Muscle layer of duodenum (tissue), 2 donors: Measurements from ENCODE around the gene NUDCD3.

Source experiments
- H3K27ac ChIP-seq: one replicate; pipeline ENCODE4 v1.7.0; 2013; ENCODE audit warnings: mild to moderate bottlenecking, low read length
- H3K27me3 ChIP-seq: one replicate; pipeline ENCODE4 v1.7.0; 2013; ENCODE audit warnings: low read depth, mild to moderate bottlenecking, control low read depth, low read length
- H3K36me3 ChIP-seq, 2 donors: one replicate each; pipeline ENCODE4 v1.7.0; 2013; ENCODE audit warnings: low read length in 2 of 2, control low read depth in 1 of 2, mild to moderate bottlenecking in 1 of 2; ENCODE audit not compliant: insufficient read depth in 2 of 2, control insufficient read depth in 1 of 2
- H3K4me1 ChIP-seq, 2 donors: one replicate each; pipeline ENCODE4 v1.7.0; 2013; ENCODE audit warnings: low read length in 2 of 2, mild to moderate bottlenecking in 2 of 2, control low read depth in 1 of 2, moderate library complexity in 1 of 2; ENCODE audit not compliant: insufficient read depth in 2 of 2, control insufficient read depth in 1 of 2
- H3K4me3 ChIP-seq, 2 donors: one replicate each; pipeline ENCODE4 v1.7.0; 2013; ENCODE audit warnings: low read length in 2 of 2, low read depth in 1 of 2, mild to moderate bottlenecking in 1 of 2
- H3K9me3 ChIP-seq, 2 donors: one replicate each; pipeline ENCODE4 v1.7.0; 2013; ENCODE audit warnings: low read length in 2 of 2, control low read depth in 1 of 2, mild to moderate bottlenecking in 1 of 2; ENCODE audit not compliant: control insufficient read depth in 1 of 2
- donor health status: healthy.

The NUDCD3 gene

DNA sequence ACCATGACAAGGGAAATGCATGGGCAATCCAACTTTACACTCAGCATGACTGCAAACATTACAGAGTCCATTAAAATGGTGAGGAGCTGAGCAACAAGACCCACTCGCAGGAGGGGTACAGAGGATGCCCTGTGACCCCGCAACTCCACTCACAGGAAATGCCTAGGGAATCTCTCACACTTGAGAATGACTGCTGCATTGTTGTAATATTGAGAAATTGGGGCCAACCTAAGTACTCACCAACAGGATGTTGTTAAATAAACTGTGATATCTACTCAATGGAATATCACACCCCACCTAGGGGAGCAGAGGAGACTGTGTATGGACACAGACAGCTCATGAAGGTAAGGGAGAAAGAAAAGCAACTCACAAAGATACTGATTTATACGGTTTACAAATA lies 111.7 kb downstream of the NUDCD3 start:
- Histone ChIP-seq H3K27ac (no peak overlapping the region), H3K9me3 (no peaks in the 10 kb centered on the region), H3K36me3 (peaks cover 6 to 15% of the 10 kb centered on the region in 2 donors), H3K27me3 (no peaks in the 10 kb centered on the region), H3K4me3 (no peak overlapping the region), H3K4me1 (no peaks in the 10 kb centered on the region)

DNA sequence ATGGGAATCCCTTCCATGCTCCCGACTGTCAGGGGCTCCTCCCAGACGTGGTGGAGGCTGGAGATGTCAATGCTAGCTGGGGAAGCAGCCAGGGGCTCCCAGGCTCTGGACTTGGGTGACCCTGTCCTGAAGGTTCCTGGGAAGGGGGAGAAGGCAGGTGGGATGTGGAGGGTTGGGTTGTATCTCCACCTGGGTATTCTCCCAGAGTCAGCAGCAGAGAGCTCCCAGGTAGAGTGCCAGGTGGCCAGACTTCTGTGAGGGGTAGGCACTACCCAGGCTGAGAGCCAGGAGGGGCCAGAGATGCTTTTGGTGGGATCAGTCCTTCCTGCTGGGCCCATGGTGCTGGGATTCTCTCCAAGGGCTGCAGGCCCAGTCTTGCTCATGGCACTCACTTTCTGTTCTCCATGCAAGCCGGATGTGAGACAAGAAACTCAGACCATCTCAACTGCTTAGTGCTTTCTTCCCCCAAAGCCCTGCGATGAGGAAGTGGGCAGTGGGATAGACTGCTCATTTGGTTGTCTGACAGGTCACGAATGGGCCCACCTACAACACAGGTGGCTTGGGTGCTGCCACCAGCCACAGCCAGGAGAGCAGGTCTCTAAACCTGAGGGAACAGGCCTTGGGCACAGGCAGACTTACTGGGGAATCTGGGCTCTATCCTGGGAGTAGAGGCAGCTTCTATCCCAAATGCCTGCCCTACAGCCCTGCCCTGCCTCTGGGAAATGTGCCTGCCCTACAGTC lies 112.6 kb downstream of the NUDCD3 start:
- no peaks in the 10 kb centered on the region for H3K4me1 ChIP-seq
- peaks cover 3 to 7% of the 10 kb centered on the region in 2 donors for H3K36me3 ChIP-seq
- no peaks in the 10 kb centered on the region for H3K27me3 ChIP-seq
- H3K9me3 ChIP-seq: no peaks in the 10 kb centered on the region
- H3K27ac ChIP-seq: no peak overlapping the region
- no peak overlapping the region for H3K4me3 ChIP-seq

DNA sequence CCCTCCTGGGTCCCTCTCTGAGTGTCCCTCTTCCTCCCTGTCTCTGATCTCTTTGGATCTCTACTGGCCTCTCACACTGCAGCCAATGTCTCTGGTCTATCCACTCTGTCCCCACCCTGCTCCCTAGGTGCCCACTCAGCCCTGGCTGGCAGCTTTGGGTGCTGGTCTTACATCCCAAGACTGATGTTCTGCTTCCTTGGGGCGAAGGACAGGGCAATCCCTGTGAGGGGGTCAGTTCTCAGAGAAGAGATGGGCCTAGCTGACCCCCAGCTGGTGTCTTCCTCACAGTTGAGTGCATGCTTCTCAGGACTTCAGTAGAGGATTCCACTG lies 113.4 kb downstream of the NUDCD3 start:
- no peaks in the 10 kb centered on the region for H3K36me3 ChIP-seq
- no peak overlapping the region for H3K27ac ChIP-seq
- H3K9me3 ChIP-seq: no peaks in the 10 kb centered on the region
- no peak overlapping the region for H3K4me3 ChIP-seq
- no peaks in the 10 kb centered on the region for H3K4me1 ChIP-seq
- no peaks in the 10 kb centered on the region for H3K27me3 ChIP-seq

DNA sequence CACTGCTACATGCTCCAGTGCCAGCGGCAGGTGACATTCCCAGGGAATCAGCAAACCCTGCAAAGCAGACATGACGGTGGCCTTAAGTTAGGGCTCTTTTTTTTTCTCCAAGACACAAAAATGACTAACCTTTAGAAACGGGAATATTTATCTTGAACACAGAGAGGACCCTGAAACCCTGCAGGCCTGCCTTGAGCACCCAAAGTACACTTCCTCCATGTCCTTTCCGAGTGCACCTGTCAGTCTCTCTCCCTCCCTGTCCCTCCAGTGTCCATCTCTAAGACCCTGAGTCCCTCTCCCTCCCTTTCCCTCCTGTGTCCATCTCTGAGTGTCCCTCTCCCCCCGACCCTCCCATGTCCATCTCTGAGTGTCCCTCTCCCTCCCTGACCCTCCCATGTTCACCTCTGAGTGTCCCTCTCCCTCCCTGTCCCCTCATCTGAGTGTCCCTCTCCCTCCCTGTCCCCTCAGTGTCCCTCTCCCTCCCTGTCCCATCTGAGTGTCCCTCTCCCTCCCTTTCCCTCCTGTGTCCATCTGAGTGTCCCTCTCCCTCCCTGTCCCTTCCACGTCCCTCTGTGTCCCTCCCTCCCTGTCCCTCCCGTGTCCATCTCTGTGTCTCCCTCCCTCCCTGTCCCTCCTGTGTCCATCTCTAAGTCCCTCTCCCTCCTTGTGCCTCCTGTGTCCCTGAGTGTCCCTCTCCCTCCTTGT lies 113.9 kb downstream of the NUDCD3 start:
- Histone ChIP-seq H3K27ac (no peak overlapping the region), H3K4me1 (no peaks in the 10 kb centered on the region)

DNA sequence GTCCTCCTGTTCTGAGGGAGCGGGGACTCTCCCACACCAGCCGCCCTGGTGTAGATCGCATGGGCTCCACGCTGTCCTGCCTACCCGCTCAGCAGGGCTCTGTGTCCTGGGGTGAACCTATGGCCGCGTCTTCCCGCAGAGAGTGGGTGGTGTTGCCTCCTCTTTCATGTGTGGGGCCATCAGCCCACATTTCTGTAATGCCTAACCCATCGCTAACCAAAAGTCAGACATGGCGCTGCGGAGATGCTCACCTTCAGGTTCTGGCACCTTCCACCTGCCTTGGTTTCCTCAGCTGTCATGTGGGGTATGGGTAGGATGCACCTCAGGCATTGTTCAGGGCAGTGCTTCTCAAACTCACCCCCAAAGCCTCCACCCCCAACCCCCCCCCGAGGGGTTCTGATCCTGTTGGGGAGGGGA lies 114.5 kb downstream of the NUDCD3 start:
- H3K27ac ChIP-seq: no peak overlapping the region
- H3K9me3 ChIP-seq: no peaks in the 10 kb centered on the region
- no peaks in the 10 kb centered on the region for H3K4me1 ChIP-seq
- no peak overlapping the region for H3K4me3 ChIP-seq
- no peaks in the 10 kb centered on the region for H3K36me3 ChIP-seq
- H3K27me3 ChIP-seq: no peaks in the 10 kb centered on the region

More for the DNA sequence above, 113.9 kb downstream of the NUDCD3 start:
- Histone ChIP-seq H3K27me3 (no peaks in the 10 kb centered on the region), H3K9me3 (no peaks in the 10 kb centered on the region), H3K36me3 (no peaks in the 10 kb centered on the region), H3K4me3 (no peak overlapping the region)

DNA sequence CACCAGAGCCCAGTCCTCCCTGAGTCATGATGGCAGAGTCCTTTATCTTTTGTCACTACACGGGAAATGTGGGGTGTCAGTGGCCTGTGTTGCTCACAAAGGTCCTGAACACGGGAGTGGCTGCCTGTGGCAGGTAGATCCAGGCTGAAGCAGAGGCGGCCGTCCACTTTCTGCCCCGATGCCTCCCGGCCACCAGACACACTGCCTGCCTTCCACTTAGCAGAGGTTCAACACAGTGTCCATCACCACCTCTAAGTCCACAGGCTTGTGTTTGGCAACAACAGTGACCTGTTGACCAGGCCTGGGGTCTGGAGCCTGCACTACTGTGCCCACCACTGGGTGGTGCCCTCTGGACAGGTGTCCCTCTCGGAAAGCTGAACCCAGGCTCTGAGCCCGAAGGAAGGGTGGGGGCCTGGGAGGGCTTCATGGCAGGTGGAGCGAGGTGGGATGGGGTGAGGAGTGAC lies 115.2 kb downstream of the NUDCD3 start:
- Histone ChIP-seq H3K4me1 (no peaks in the 10 kb centered on the region), H3K27ac (no peak overlapping the region), H3K27me3 (no peaks in the 10 kb centered on the region), H3K4me3 (no peak overlapping the region), H3K9me3 (no peaks in the 10 kb centered on the region), H3K36me3 (no peaks in the 10 kb centered on the region)

DNA sequence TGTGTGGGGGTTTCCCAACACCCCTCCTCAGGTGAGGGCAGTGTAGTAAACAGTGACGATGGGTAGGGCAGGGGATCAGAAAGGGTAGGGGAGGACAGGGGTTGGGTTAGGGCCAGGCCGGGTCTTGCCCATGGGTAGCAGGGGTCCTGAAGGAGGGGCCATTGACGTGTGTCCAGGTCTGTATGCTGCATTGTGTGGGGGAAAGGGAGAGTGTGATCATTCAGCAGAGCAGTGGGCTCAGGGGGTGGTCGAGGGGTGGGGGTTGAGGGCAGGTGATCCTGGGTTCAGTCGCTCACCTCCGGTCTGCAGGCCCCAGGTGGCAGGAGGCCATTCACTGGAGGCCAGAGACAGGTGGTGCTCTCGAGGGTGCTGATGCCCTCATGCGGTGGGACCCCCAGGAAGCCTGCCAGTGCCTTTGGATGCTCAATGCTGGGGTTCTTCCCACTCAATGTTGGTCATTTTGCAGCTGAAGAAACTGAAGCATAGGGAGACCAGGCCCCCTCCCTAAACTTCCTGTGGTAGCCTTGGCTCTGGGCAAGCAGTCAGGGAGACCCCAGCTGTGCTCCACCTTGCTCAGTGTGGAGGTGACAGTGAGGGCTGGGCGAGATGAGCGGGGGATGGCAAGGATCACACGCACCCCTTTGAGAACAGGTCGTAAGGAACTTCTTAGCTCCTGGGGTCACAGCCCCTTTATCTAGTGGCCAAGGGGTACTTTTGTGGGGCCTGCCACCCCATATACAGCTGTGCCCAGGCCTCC lies 116.3 kb downstream of the NUDCD3 start:
- no peaks in the 10 kb centered on the region for H3K9me3 ChIP-seq
- no peaks in the 10 kb centered on the region for H3K27me3 ChIP-seq
- H3K4me1 ChIP-seq: no peaks in the 10 kb centered on the region
- H3K36me3 ChIP-seq: no peaks in the 10 kb centered on the region
- H3K4me3 ChIP-seq: no peak overlapping the region
- H3K27ac ChIP-seq: no peak overlapping the region

DNA sequence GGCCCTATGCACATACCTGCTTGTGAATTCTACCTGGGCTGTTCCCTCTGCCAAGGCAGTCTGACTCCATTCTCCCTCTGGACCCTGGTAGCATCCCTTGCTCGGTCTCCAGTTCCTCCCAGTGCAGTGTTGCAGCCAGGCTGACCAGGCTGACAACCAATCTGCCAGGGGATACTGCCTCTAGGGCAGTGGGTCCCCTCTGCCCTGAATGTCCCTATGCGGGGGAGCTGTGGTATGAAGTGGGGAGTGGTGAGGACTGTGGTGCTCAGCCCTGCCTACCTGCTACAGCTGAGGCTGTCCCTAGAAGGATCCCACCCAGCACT lies 117.1 kb downstream of the NUDCD3 start:
- Histone ChIP-seq H3K9me3 (no peaks in the 10 kb centered on the region), H3K27ac (no peak overlapping the region), H3K27me3 (no peaks in the 10 kb centered on the region), H3K4me1 (no peaks in the 10 kb centered on the region), H3K36me3 (no peaks in the 10 kb centered on the region), H3K4me3 (no peak overlapping the region)

DNA sequence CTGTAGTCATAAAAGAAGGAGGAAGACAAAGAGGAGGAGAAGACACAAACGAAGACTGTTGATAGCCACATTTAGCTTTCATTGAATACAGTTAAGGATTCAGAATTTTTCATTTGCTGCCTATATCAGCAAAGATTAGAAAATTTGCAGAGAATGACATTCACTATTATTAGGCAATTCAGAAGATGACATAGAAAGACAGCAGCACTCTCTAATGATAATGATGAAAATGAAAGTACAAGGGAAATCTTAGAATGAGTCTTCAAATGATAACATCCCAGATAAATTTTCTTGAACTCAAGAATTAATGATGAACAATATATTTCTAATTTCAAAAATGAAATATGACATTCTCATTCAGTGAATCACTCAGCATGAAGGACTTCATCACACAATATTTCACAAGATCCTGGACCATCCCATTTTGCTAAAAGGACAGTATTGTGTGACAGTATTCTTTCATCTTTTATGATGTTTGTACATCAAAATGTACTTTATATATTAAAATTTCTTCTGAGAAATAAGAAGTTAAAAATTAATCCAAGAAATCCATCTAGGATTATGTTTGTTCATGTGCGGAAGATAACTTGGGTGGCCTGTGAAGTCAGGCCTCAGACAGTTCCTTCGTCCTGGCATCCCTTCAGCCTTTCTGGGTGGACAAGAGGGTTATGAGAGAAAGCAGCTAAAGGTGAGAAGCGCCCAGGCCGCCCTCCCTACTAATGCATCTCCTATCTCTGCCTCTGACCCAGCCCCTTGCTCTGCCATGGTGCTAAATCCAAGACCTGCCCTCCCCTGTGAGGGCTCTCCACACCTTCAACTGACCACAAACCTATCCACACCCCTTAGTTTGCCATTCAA lies 117.7 kb downstream of the NUDCD3 start:
- Histone ChIP-seq H3K27ac (no peak overlapping the region), H3K4me1 (no peaks in the 10 kb centered on the region), H3K36me3 (no peaks in the 10 kb centered on the region), H3K4me3 (no peak overlapping the region), H3K9me3 (no peaks in the 10 kb centered on the region), H3K27me3 (no peaks in the 10 kb centered on the region)

DNA sequence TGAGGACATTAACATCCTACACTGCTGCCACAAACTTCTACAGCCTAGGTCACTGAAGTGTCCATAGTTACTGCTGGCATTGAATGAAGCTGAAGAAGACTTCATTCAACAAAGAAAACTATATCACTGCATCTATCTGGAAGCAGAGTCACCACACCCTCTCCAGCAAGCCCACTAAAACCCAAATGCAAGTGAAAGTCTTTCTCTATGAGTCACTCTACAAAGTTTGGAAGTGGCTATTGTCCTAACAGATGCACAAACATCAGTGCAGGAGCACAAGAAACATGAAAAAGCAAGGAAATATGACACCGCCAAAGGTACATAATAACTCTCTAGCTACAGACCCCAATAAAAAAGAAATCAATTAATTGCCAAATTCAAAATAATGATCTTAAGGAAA lies 121.6 kb downstream of the NUDCD3 start:
- no peak overlapping the region for H3K27ac ChIP-seq
- no peaks in the 10 kb centered on the region for H3K27me3 ChIP-seq
- H3K9me3 ChIP-seq: no peaks in the 10 kb centered on the region
- H3K4me1 ChIP-seq: no peaks in the 10 kb centered on the region
- H3K4me3 ChIP-seq: no peak overlapping the region
- no peaks in the 10 kb centered on the region for H3K36me3 ChIP-seq

DNA sequence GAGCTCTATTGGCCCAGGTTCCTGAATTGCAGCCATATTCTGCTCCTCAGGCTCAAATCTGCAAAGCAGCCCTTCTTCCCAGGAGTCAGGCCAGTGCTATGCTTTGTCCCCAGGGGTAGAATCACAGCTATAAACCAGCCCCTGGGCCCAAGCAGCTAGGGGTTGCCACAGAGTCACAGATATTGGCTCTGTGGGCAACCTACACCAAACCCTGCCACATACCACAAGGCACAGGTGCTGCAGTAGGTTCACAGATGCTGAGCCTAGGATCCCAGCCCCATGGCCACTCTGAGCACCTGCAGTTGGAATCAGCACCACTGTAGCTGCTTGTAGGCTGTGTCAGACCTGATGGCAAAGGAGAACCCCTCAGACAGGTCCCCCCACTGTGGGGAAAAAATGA lies 122.0 kb downstream of the NUDCD3 start:
- H3K27ac ChIP-seq: no peak overlapping the region
- H3K27me3 ChIP-seq: no peaks in the 10 kb centered on the region
- no peaks in the 10 kb centered on the region for H3K9me3 ChIP-seq
- no peak overlapping the region for H3K4me3 ChIP-seq
- no peaks in the 10 kb centered on the region for H3K36me3 ChIP-seq
- H3K4me1 ChIP-seq: no peaks in the 10 kb centered on the region
